Neural cell (in vitro differentiated cells): ENCODE measurements around the gene DENND4C. TPM values are rescaled to one million over a fixed set of nuclear protein-coding genes. Genes with fewer than 3 reads are reported as not detected.
"Not testable (repeated sequence)": the region's sequence is repeated elsewhere in the genome, so short reads cannot be mapped to it uniquely, and the experiment has no call there.

Experiments
- H2AFZ ChIP-seq: fragments of 200-600, 300-800 bp; sonication (generic), shearing (Covaris generic); 2 replicates; pipeline ENCODE4 v1.6.0; 2014; ENCODE audit warnings: low read depth, mild to moderate bottlenecking, antibody characterized with exemption, low read length, moderate library complexity
- H3F3A ChIP-seq: fragments of 200-600 bp; shearing (Covaris generic); 2 replicates; pipeline ENCODE4 v1.6.1; 2016; ENCODE audit warnings: mild to moderate bottlenecking, moderate library complexity, mixed read lengths, antibody characterized with exemption, low read length; ENCODE audit not compliant: insufficient read depth, poor library complexity, severe bottlenecking
- H3K27ac ChIP-seq: fragments of 200-600, 300-800 bp; sonication (generic), shearing (Covaris generic); 2 replicates; pipeline ENCODE4 v1.5.1; 2014; ENCODE audit warnings: mild to moderate bottlenecking, low read length, moderate library complexity
- H3K27me3 ChIP-seq: fragments of 300-800, 200-600 bp; sonication (generic), shearing (Covaris generic); 2 replicates; pipeline ENCODE4 v1.6.0; 2014; ENCODE audit warnings: mild to moderate bottlenecking, low read depth, low read length, moderate library complexity; ENCODE audit not compliant: insufficient read depth
- H3K36me3 ChIP-seq: fragments of 300-800, 200-600 bp; sonication (generic), shearing (Covaris generic); 2 replicates; pipeline ENCODE4 v1.5.1; 2014; ENCODE audit warnings: mild to moderate bottlenecking, antibody characterized with exemption, low read length, moderate library complexity; ENCODE audit not compliant: insufficient read depth
- H3K4me2 ChIP-seq: fragments of 300-800, 200-600 bp; sonication (generic), shearing (Covaris generic); 2 replicates; pipeline ENCODE4 v1.6.0; 2014; ENCODE audit warnings: mild to moderate bottlenecking, low read length
- H3K4me3 ChIP-seq: fragments of 300-800, 200-600 bp; sonication (generic), shearing (Covaris generic); 2 replicates; pipeline ENCODE4 v1.5.1; 2014; ENCODE audit warnings: mild to moderate bottlenecking, low read length, moderate library complexity
- H3K79me2 ChIP-seq: fragments of 200-600 bp; shearing (Covaris generic); replicated peaks from 2 replicates; pipeline ENCODE4 v1.6.0; 2014; ENCODE audit warnings: mild to moderate bottlenecking, low read length, moderate library complexity; ENCODE audit not compliant: insufficient read depth
- H3K9ac ChIP-seq: fragments of 300-800, 200-600 bp; sonication (generic), shearing (Covaris generic); 2 replicates; pipeline ENCODE4 v1.6.1; 2016; ENCODE audit warnings: mild to moderate bottlenecking, low read length, mixed read lengths
- H3K9me2 ChIP-seq: fragments of 200-600 bp; shearing (Covaris generic); 2 replicates; pipeline ENCODE4 v1.6.1; 2016; ENCODE audit warnings: mild to moderate bottlenecking, low read length, mixed read lengths; ENCODE audit not compliant: insufficient read depth
- H3K9me3 ChIP-seq: fragments of 200-600, 300-800 bp; sonication (generic), shearing (Covaris generic); 2 replicates; pipeline ENCODE4 v1.6.1; 2016; ENCODE audit warnings: mild to moderate bottlenecking, mixed run types, low read length, moderate library complexity, mixed read lengths
- H4K20me1 ChIP-seq: fragments of 200-600 bp; shearing (Covaris generic); 2 replicates; pipeline ENCODE4 v1.6.1; 2016; ENCODE audit warnings: mild to moderate bottlenecking, mixed run types; ENCODE audit not compliant: insufficient read depth
- EP300 ChIP-seq: fragments of 450-650 bp; conservative IDR thresholded peaks from 2 replicates; pipeline ENCODE4 v1.6.1; 2014; ENCODE audit warnings: antibody characterized with exemption, mild to moderate bottlenecking, moderate library complexity; ENCODE audit not compliant: poor library complexity, severe bottlenecking
- EZH2 ChIP-seq: fragments of 200-600, 300-800 bp; shearing (Covaris generic), sonication (generic); IDR thresholded peaks from 2 replicates; pipeline ENCODE4 v1.6.1; 2014; ENCODE audit warnings: antibody characterized with exemption, low read length, borderline replicate concordance, mild to moderate bottlenecking; ENCODE audit not compliant: insufficient read depth, poor library complexity, severe bottlenecking
- POLR2AphosphoS5 ChIP-seq: IDR thresholded peaks from 2 replicates; pipeline ENCODE4 v1.6.1; 2012
- RAD21 ChIP-seq: fragments of 450-650 bp; conservative IDR thresholded peaks from 2 replicates; pipeline ENCODE4 v1.6.1; 2014; ENCODE audit warnings: antibody characterized with exemption, mild to moderate bottlenecking, moderate library complexity
- SMC3 ChIP-seq: fragments of 450-650 bp; conservative IDR thresholded peaks from 2 replicates; pipeline ENCODE4 v1.6.1; 2014; ENCODE audit warnings: antibody characterized with exemption, mild to moderate bottlenecking, moderate library complexity; ENCODE audit not compliant: poor library complexity
- TAF1 ChIP-seq: IDR thresholded peaks from 2 replicates; pipeline ENCODE4 v1.6.1; 2012; ENCODE audit warnings: low read depth
- polyA plus RNA-seq: library from polyadenylated mRNA; depleted of rRNA; stranded (reverse); fragments of >200 nt; gene quantifications from 2 replicates; pipeline ENCODE4 v1.2.3, GENCODE V29; 2014
- TF ChIP-seq, protein P1 (sequence below): IDR thresholded peaks from 2 replicates; pipeline ENCODE4 v1.6.1; 2012; ENCODE audit warnings: borderline replicate concordance
- TF ChIP-seq, protein P2 (sequence below): fragments of 450-650 bp; IDR thresholded peaks from 2 replicates; pipeline ENCODE4 v1.5.1; 2014; ENCODE audit warnings: antibody characterized with exemption, mild to moderate bottlenecking, moderate library complexity; ENCODE audit not compliant: poor library complexity, severe bottlenecking

The DENND4C gene
- polyA plus RNA-seq, 1 donor from 2014 or later, result 51.8 TPM

DNA sequence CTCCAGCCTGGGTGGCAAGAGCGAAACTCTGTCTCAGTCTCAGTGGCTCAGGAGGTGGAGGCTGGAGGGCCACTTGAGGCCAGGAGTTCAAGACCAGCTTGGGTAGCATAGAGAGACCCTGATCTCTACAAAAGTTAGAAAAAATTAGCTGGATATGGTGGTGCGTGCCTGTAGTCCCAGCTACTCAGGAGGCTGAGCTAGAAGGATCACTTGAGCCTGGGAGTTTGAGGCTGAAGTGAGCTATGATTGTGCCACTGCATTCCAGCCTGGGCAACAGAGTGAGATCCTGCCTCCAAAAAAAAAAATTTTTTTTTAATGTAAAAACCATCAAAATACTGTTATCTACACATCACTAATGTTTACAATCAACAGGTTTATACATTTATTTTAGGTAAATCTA lies 24.6 kb downstream of the DENND4C start:
- Histone ChIP-seq H3K79me2 (peaks cover 38% of the 10 kb centered on the region), H4K20me1 (no peaks in the 10 kb centered on the region), H3K9ac (no peak overlapping the region), H3F3A (no peaks in the 10 kb centered on the region), H3K9me2 (no peaks in the 10 kb centered on the region), H3K4me2 (no peak overlapping the region), H3K36me3 (no peaks in the 10 kb centered on the region), H3K4me3 (no peak overlapping the region), H3K27me3 (no peaks in the 10 kb centered on the region), H3K27ac (no peak overlapping the region), H2AFZ (no peak overlapping the region), H3K9me3 (no peaks in the 10 kb centered on the region)
- TF ChIP-seq, protein P1, sequence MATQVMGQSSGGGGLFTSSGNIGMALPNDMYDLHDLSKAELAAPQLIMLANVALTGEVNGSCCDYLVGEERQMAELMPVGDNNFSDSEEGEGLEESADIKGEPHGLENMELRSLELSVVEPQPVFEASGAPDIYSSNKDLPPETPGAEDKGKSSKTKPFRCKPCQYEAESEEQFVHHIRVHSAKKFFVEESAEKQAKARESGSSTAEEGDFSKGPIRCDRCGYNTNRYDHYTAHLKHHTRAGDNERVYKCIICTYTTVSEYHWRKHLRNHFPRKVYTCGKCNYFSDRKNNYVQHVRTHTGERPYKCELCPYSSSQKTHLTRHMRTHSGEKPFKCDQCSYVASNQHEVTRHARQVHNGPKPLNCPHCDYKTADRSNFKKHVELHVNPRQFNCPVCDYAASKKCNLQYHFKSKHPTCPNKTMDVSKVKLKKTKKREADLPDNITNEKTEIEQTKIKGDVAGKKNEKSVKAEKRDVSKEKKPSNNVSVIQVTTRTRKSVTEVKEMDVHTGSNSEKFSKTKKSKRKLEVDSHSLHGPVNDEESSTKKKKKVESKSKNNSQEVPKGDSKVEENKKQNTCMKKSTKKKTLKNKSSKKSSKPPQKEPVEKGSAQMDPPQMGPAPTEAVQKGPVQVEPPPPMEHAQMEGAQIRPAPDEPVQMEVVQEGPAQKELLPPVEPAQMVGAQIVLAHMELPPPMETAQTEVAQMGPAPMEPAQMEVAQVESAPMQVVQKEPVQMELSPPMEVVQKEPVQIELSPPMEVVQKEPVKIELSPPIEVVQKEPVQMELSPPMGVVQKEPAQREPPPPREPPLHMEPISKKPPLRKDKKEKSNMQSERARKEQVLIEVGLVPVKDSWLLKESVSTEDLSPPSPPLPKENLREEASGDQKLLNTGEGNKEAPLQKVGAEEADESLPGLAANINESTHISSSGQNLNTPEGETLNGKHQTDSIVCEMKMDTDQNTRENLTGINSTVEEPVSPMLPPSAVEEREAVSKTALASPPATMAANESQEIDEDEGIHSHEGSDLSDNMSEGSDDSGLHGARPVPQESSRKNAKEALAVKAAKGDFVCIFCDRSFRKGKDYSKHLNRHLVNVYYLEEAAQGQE, result no peak
- TF ChIP-seq EP300 (no peak), RAD21 (no peak), EZH2 (no peak), TAF1 (no peak), SMC3 (no peak), POLR2AphosphoS5 (no peak)
- TF ChIP-seq, protein P2, sequence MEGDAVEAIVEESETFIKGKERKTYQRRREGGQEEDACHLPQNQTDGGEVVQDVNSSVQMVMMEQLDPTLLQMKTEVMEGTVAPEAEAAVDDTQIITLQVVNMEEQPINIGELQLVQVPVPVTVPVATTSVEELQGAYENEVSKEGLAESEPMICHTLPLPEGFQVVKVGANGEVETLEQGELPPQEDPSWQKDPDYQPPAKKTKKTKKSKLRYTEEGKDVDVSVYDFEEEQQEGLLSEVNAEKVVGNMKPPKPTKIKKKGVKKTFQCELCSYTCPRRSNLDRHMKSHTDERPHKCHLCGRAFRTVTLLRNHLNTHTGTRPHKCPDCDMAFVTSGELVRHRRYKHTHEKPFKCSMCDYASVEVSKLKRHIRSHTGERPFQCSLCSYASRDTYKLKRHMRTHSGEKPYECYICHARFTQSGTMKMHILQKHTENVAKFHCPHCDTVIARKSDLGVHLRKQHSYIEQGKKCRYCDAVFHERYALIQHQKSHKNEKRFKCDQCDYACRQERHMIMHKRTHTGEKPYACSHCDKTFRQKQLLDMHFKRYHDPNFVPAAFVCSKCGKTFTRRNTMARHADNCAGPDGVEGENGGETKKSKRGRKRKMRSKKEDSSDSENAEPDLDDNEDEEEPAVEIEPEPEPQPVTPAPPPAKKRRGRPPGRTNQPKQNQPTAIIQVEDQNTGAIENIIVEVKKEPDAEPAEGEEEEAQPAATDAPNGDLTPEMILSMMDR, result no peak

DNA sequence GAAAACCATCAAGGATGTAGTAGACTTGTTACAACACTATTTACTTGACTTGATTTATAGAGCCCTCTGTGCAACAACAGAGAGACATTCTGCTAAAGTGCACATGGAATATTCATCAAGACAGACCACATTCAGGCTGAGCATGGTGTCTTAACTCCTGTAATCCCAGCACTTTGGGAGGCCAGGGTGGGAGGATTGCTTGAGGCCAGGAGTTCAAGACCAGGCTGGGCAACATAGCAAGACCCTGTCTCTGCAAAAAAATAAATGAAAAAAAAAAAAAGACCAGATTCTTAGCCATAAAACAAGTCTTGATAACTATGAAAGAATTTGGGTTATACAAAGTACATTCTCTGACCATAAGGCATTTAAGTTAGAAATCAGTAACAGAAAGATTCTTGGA lies 25.3 kb downstream of the DENND4C start:
- TF ChIP-seq TAF1 (no peak), POLR2AphosphoS5 (no peak), SMC3 (no peak), RAD21 (no peak), EP300 (no peak)
- H3K9me2 ChIP-seq, result no peaks in the 10 kb centered on the region
- H3K79me2 ChIP-seq, result peaks cover 41% of the 10 kb centered on the region
- H3K9ac ChIP-seq, result no peak overlapping the region
- no peak overlapping the region for H3K4me3 ChIP-seq
- no peaks in the 10 kb centered on the region for H3K36me3 ChIP-seq
- H3F3A ChIP-seq, result no peaks in the 10 kb centered on the region
- no peaks in the 10 kb centered on the region for H3K27me3 ChIP-seq
- no peak overlapping the region for H2AFZ ChIP-seq
- no peaks in the 10 kb centered on the region for H4K20me1 ChIP-seq
- H3K9me3 ChIP-seq, result no peaks in the 10 kb centered on the region
- no peak overlapping the region for H3K4me2 ChIP-seq
- no peak overlapping the region for H3K27ac ChIP-seq

DNA sequence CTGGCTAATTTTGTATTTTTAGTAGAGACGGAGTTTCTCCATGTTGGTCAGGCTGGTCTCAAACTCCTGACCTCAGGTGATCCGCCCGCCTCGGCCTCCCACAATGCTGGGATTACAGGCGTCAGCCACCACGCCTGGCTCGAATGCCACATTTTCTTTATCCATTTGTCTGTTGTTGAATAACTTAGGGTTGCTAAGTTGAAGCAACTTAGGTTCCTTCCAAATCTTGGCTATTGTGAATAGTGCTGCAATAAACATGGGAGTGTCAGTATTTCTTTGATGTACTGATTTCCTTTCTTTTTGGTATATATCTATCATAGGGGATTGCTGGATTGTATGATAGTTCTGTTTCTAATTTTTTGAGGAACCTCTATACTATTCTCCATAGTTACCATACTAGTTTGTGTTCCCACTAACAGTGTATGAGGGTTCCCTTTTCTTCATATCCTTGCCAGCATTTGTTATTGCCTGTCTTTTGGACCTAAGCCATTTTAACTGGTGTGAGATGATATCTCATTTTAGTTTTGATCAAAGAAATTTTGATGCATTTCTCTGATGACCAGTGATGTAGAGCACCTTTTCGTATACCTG lies 29.3 kb downstream of the DENND4C start:
- H3K27me3 ChIP-seq, H3K9ac ChIP-seq, H3K27ac ChIP-seq, H3K4me2 ChIP-seq, H3K9me2 ChIP-seq, H2AFZ ChIP-seq, H3K36me3 ChIP-seq, H4K20me1 ChIP-seq, H3K9me3 ChIP-seq, H3F3A ChIP-seq, H3K4me3 ChIP-seq: not testable (repeated sequence)
- H3K79me2 ChIP-seq, result peaks cover 54% of the 10 kb centered on the region

DNA sequence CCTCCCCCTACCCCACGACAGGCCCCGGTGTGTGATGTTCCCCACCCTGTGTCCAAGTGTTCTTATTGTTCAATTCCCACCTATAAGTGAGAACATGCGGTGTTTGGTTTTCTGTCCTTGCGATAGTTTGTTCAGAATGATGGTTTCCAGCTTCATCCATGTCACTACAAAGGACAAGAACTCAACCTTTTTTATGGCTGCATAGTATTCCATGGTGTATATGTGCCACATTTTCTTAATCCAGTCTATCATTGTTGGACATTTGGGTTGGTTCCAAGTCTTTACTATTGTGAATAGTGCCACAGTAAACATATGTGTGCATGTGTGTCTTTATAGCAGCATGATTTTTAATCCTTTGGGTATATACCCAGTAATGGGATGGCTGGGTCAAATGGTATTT lies 35.1 kb downstream of the DENND4C start:
- H3K79me2 ChIP-seq, result peaks cover 67% of the 10 kb centered on the region
- not testable (repeated sequence) for H3K4me3 ChIP-seq, H3K9ac ChIP-seq, H3K36me3 ChIP-seq, H3K9me2 ChIP-seq, H3F3A ChIP-seq, H3K27me3 ChIP-seq, H2AFZ ChIP-seq, H3K9me3 ChIP-seq, H3K4me2 ChIP-seq, H3K27ac ChIP-seq, H4K20me1 ChIP-seq

DNA sequence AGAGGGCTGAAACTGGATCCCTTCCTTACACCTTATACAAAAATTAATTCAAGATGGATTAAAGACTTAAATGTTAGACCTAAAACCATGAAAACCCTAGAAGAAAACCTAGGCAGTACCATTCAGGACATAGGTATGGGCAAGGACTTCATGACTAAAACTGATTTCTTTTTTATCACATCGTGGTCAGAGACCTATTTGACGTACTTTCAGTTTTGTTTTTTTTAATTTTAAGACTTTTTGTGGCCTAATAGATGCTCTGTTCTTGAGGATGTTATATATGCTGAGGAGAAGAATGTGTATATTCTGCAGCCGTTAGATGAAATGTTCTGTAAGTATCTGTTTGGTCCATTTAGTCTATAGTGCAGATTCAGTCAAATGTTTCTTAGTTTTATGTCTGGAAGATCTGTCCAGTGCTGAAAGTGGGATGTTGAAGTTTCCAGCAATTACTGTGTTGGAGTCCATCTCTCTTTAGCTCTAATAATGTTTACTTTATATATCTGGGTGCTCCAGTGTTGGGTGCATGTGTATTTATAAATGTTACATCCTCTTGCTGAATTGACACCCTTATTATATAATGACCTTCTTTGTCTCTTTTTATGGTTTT lies 36.4 kb downstream of the DENND4C start:
- not testable (repeated sequence) for H3F3A ChIP-seq, H3K27ac ChIP-seq, H3K4me3 ChIP-seq, H4K20me1 ChIP-seq, H3K36me3 ChIP-seq, H3K27me3 ChIP-seq, H3K9me2 ChIP-seq, H2AFZ ChIP-seq, H3K9ac ChIP-seq, H3K9me3 ChIP-seq, H3K4me2 ChIP-seq
- peaks cover 67% of the 10 kb centered on the region for H3K79me2 ChIP-seq
